Cardiac muscle cell (in vitro differentiated cells and primary cell): ENCODE data around the gene TYROBP. TPM values are rescaled to one million over a fixed set of nuclear protein-coding genes. Genes with fewer than 3 reads are reported as not detected.

Source experiments
- DNase-seq, 2 donors: peaks; one replicate each; pipeline versions ENCODE4 v3.0.0 to v3.0.0-alpha.2; 2010 to 2017; ENCODE audit warnings: low read depth in 1 of 2, low spot score in 1 of 2
- H3K27ac ChIP-seq: fragments of 200-600 bp; sonication (generic); 2 replicates; pipeline ENCODE4 v1.5.1; 2016
- H3K27me3 ChIP-seq: fragments of 200-600 bp; sonication (generic); 2 replicates; pipeline ENCODE4 v1.6.0; 2016; ENCODE audit warnings: control low read depth
- H3K36me3 ChIP-seq: fragments of 200-600 bp; sonication (generic); 2 replicates; pipeline ENCODE4 v1.5.1; 2016; ENCODE audit warnings: control low read depth
- H3K4me1 ChIP-seq: fragments of 200-600 bp; sonication (generic); 2 replicates; pipeline ENCODE4 v1.8.1; 2017; ENCODE audit warnings: low read depth, mild to moderate bottlenecking, mixed run types
- H3K4me3 ChIP-seq: fragments of 200-600 bp; sonication (generic); 2 replicates; pipeline ENCODE4 v1.5.1; 2016; ENCODE audit warnings: mild to moderate bottlenecking
- H3K9me3 ChIP-seq: fragments of 200-600 bp; sonication (generic); 2 replicates; pipeline ENCODE4 v1.5.1; 2017; ENCODE audit warnings: low read depth, mild to moderate bottlenecking, control low read depth
- CTCF ChIP-seq: IDR thresholded peaks from 2 replicates; pipeline ENCODE4 v1.5.1; 2012; ENCODE audit warnings: low read depth, mild to moderate bottlenecking, low read length
- polyA plus RNA-seq: library from polyadenylated mRNA; unstranded; fragments of >200 nt; fragmentation: Nextera tagmentation; extraction: Ambion mirVana; gene quantifications from 2 replicates; pipeline ENCODE4 v1.2.1, GENCODE V29; 2016
- total RNA-seq: library from RNA; depleted of rRNA; stranded (reverse); fragments of >200 nt; gene quantifications from 2 replicates; pipeline ENCODE4 v1.2.3, GENCODE V29; 2016

TYROBP gene
- total and polyA plus RNA-seq, 2 experiments from 2014 or later, result not detected

GRCh38 chr19:35868172-35868822 lies 39.8 kb downstream of the TYROBP start, which contains the start of gene APLP1:
Gene APLP1 (plus strand): TSS chr19:35868574. CDS start chr19:35868637, 63 bp downstream.
- peak; percentile 49 to 84 for DNase-seq
- Histone ChIP-seq H3K9me3 (no peaks in the 10 kb centered on the region), H3K36me3 (no peaks in the 10 kb centered on the region), H3K4me1 (no peaks in the 10 kb centered on the region), H3K27ac (no peak within 1 kb of the TSS), H3K27me3 (no peaks in the 10 kb centered on the region), H3K4me3 (peak within 1 kb of the TSS; percentile 45)
- TF ChIP-seq CTCF, result no peak

GRCh38 chr19:35863018-35863417 lies 45.1 kb downstream of the TYROBP start:
- Histone ChIP-seq H3K4me1 (no peaks in the 10 kb centered on the region), H3K4me3 (no peak overlapping the region), H3K27ac (no peak overlapping the region), H3K9me3 (no peaks in the 10 kb centered on the region), H3K36me3 (no peaks in the 10 kb centered on the region), H3K27me3 (peaks cover 34% of the 10 kb centered on the region)
- no peak for DNase-seq
- no peak for TF ChIP-seq CTCF

- Histone ChIP-seq H3K27ac (no peak overlapping the region), H3K4me1 (no peaks in the 10 kb centered on the region), H3K36me3 (no peaks in the 10 kb centered on the region), H3K27me3 (peaks cover 37% of the 10 kb centered on the region), H3K9me3 (no peaks in the 10 kb centered on the region), H3K4me3 (no peak overlapping the region)
- DNase-seq, result no peak
- TF ChIP-seq CTCF, result no peak
Observed at GRCh38 chr19:35862528-35862927, 45.6 kb downstream of the TYROBP start.

- no peak overlapping the region for H3K4me3 ChIP-seq
- no peak for DNase-seq
- H3K4me1 ChIP-seq, result no peaks in the 10 kb centered on the region
- TF ChIP-seq CTCF, result no peak
- H3K27me3 ChIP-seq, result peaks cover 45% of the 10 kb centered on the region
- H3K27ac ChIP-seq, result no peak overlapping the region
- H3K36me3 ChIP-seq, result no peaks in the 10 kb centered on the region
- H3K9me3 ChIP-seq, result no peaks in the 10 kb centered on the region
Observed at GRCh38 chr19:35861640-35862160, 46.4 kb downstream of the TYROBP start.

- H3K36me3 ChIP-seq, result no peaks in the 10 kb centered on the region
- peaks cover 47% of the 10 kb centered on the region for H3K27me3 ChIP-seq
- TF ChIP-seq CTCF, result no peak
- H3K9me3 ChIP-seq, result no peaks in the 10 kb centered on the region
- no peak overlapping the region for H3K4me3 ChIP-seq
- H3K27ac ChIP-seq, result no peak overlapping the region
- peaks cover under 1% of the 10 kb centered on the region for H3K4me1 ChIP-seq
- DNase-seq, result peak; percentile 32 to 88
Observed at GRCh38 chr19:35860818-35861639, 47.1 kb downstream of the TYROBP start.
